A549 (cell line): ENCODE measurements around the gene LRGUK. TPM values are rescaled to one million over a fixed set of nuclear protein-coding genes. Genes with fewer than 3 reads are reported as not detected.

ENCODE experiments used
- ATAC-seq, 2 experiments: fragments of 200-7000 bp in 1 of 2; fragments of >200 bp in 1 of 2; cut with Nextera tagmentation in 1 of 2; cut with Tn5 transposase in 1 of 2; 3 replicates each; pipeline versions ENCODE4 v1.8.0 to v1.9.1; 2018 to 2020; ENCODE audit warnings: mild to moderate bottlenecking in 1 of 2, moderate library complexity in 1 of 2
- CTCF ChIA-PET: fragments of 300-600 bp; sonication (Branson Sonifier 250); formaldehyde crosslinking; extraction: SDS; loops from one replicate; lab custom pipeline; 2021; ENCODE audit warnings: antibody characterized with exemption, inconsistent platforms; lab: Yijun Ruan, JAX
- POLR2A ChIA-PET: fragments of 350-600 bp; formaldehyde crosslinking; extraction: SDS; loops from one replicate; lab custom pipeline; 2021; ENCODE audit warnings: antibody characterized with exemption, inconsistent platforms; lab: Yijun Ruan, JAX
- DNase-seq, 2 experiments: peaks; one replicate each; pipeline versions ENCODE4 v3.0.0 to v3.0.0-alpha.2; 2011 to 2016; ENCODE audit warnings: low read depth in 1 of 2, low spot score in 1 of 2
- FAIRE-seq: peaks from 2 replicates; lab custom pipeline; 2011; peaks lifted over from hg19 to GRCh38; lab: Jason Lieb, UNC
- H3K27ac ChIP-seq, 2 experiments: fragments of >200 bp; sonication (Bioruptor Twin); formaldehyde crosslinking; 3 replicates each; pipeline ENCODE4 v1.5.1; 2016 to 2017
- H3K4me1 ChIP-seq: fragments of >200 bp; sonication (Bioruptor Twin); formaldehyde crosslinking; 3 replicates; pipeline ENCODE4 v1.6.1; 2016
- H3K4me2 ChIP-seq: fragments of >200 bp; sonication (Bioruptor Twin); formaldehyde crosslinking; 3 replicates; pipeline ENCODE4 v1.6.1; 2016
- H3K4me3 ChIP-seq: fragments of >200 bp; sonication (Bioruptor Twin); formaldehyde crosslinking; 3 replicates; pipeline ENCODE4 v1.5.1; 2016
- H3K9me3 ChIP-seq: fragments of >200 bp; sonication (Bioruptor Twin); formaldehyde crosslinking; 3 replicates; pipeline ENCODE4 v1.6.1; 2016
- BHLHE40 ChIP-seq: IDR thresholded peaks from 2 replicates; pipeline ENCODE4 v1.6.1; 2012; ENCODE audit warnings: low read depth, low read length, inconsistent platforms
- CBX2 ChIP-seq: fragments of 200-600 bp; sonication (generic); IDR thresholded peaks from 2 replicates; pipeline ENCODE4 v1.6.1; 2016; ENCODE audit warnings: low read depth, mild to moderate bottlenecking, borderline replicate concordance
- CBX8 ChIP-seq: fragments of 200-600 bp; sonication (generic); IDR thresholded peaks from 2 replicates; pipeline ENCODE4 v1.6.1; 2016
- CEBPB ChIP-seq, 2 experiments: fragments of >200 bp in 1 of 2; sonication (Bioruptor Twin) in 1 of 2; formaldehyde crosslinking in 1 of 2; IDR thresholded peaks; 2 replicates each; pipeline ENCODE4 v1.6.1; 2012 to 2016
- EHF ChIP-seq: fragments of 250-450 bp; sonication (Bioruptor Pico); IDR thresholded peaks from 2 replicates; pipeline ENCODE4 v1.5.0; 2020; ENCODE audit warnings: mild to moderate bottlenecking
- EHMT2 ChIP-seq: fragments of 200-600 bp; sonication (generic); IDR thresholded peaks from 2 replicates; pipeline ENCODE4 v1.6.1; 2016; ENCODE audit warnings: antibody characterized with exemption, low read depth, mild to moderate bottlenecking, moderate library complexity
- EP300 ChIP-seq, 2 experiments: fragments of >200 bp; sonication (Bioruptor Twin); formaldehyde crosslinking; IDR thresholded peaks; 2 replicates in 1 of 2; 3 replicates in 1 of 2; pipeline ENCODE4 v1.6.1; 2016 to 2017
- FOSB ChIP-seq: fragments of 250-450 bp; sonication (Bioruptor Pico); IDR thresholded peaks from 2 replicates; pipeline ENCODE4 v1.5.0; 2020; ENCODE audit warnings: mild to moderate bottlenecking, moderate library complexity
- FOXS1 ChIP-seq: fragments of 250-450 bp; sonication (Bioruptor Pico); IDR thresholded peaks from 2 replicates; pipeline ENCODE4 v1.5.0; 2020; ENCODE audit warnings: mild to moderate bottlenecking, moderate library complexity
- HDAC2 ChIP-seq: fragments of 200-600 bp; sonication (generic); IDR thresholded peaks from 2 replicates; pipeline ENCODE4 v1.6.1; 2016
- HMGXB4 ChIP-seq: fragments of 250-450 bp; sonication (Bioruptor Pico); IDR thresholded peaks from 2 replicates; pipeline ENCODE4 v1.5.0; 2021; ENCODE audit warnings: mild to moderate bottlenecking, moderate library complexity, borderline replicate concordance
- HOXB5 ChIP-seq: fragments of 250-450 bp; sonication (Bioruptor Pico); IDR thresholded peaks from 2 replicates; pipeline ENCODE4 v1.5.0; 2020; ENCODE audit warnings: mild to moderate bottlenecking, moderate library complexity
- JUN ChIP-seq, 2 experiments: fragments of >200 bp; sonication (Bioruptor Twin); formaldehyde crosslinking; IDR thresholded peaks; 2 replicates in 1 of 2; 3 replicates in 1 of 2; pipeline ENCODE4 v1.6.1; 2016 to 2017
- JUNB ChIP-seq: fragments of >200 bp; sonication (Bioruptor Twin); formaldehyde crosslinking; IDR thresholded peaks from 2 replicates; pipeline ENCODE4 v1.6.1; 2016
- KDM1A ChIP-seq: fragments of 200-600 bp; sonication (generic); IDR thresholded peaks from 2 replicates; pipeline ENCODE4 v1.6.1; 2016; ENCODE audit warnings: low read depth, mild to moderate bottlenecking
- KDM5A ChIP-seq: fragments of 200-600 bp; sonication (generic); IDR thresholded peaks from 2 replicates; pipeline ENCODE4 v1.6.1; 2016; ENCODE audit warnings: antibody characterized with exemption, mild to moderate bottlenecking
- MAFK ChIP-seq: fragments of 450-650 bp; IDR thresholded peaks from 2 replicates; pipeline ENCODE4 v1.6.1; 2014; ENCODE audit not compliant: partially characterized antibody
- MYC ChIP-seq: IDR thresholded peaks from 2 replicates; pipeline ENCODE4 v1.6.1; 2012; ENCODE audit warnings: mild to moderate bottlenecking, inconsistent platforms, low read length, improper control_type of control experiment, borderline replicate concordance
- NPAS2 ChIP-seq: fragments of 250-450 bp; sonication (Bioruptor Pico); IDR thresholded peaks from 2 replicates; pipeline ENCODE4 v1.8.0; 2022; ENCODE audit warnings: mild to moderate bottlenecking, moderate library complexity, borderline replicate concordance
- NR3C1 ChIP-seq: fragments of >200 bp; sonication (Bioruptor Twin); formaldehyde crosslinking; IDR thresholded peaks from 3 replicates; pipeline ENCODE4 v1.6.1; 2017
- PBX3 ChIP-seq: IDR thresholded peaks from 2 replicates; pipeline ENCODE4 v1.6.1; 2012
- PHF8 ChIP-seq: fragments of 200-600 bp; sonication (generic); IDR thresholded peaks from 2 replicates; pipeline ENCODE4 v1.6.1; 2016; ENCODE audit warnings: low read depth, mild to moderate bottlenecking, antibody characterized with exemption, moderate library complexity, borderline replicate concordance
- RAD21 ChIP-seq, 2 experiments: fragments of >200 bp in 1 of 2; sonication (Bioruptor Twin) in 1 of 2; formaldehyde crosslinking in 1 of 2; IDR thresholded peaks in 1 of 2; conservative IDR thresholded peaks in 1 of 2; 2 replicates in 1 of 2; 3 replicates in 1 of 2; pipeline ENCODE4 v1.6.1; 2012 to 2018; ENCODE audit warnings: inconsistent platforms in 1 of 2
- RARB ChIP-seq: fragments of 250-450 bp; sonication (Bioruptor Pico); IDR thresholded peaks from 2 replicates; pipeline ENCODE4 v1.8.0; 2021; ENCODE audit warnings: mild to moderate bottlenecking, moderate library complexity
- RCOR1 ChIP-seq: fragments of 150-350 bp; IDR thresholded peaks from 2 replicates; pipeline ENCODE4 v1.6.1; 2014; ENCODE audit warnings: antibody characterized with exemption, low read length, low read depth
- SMC3 ChIP-seq: fragments of >200 bp; sonication (Bioruptor Twin); formaldehyde crosslinking; IDR thresholded peaks from 3 replicates; pipeline ENCODE4 v1.6.1; 2018; ENCODE audit warnings: inconsistent platforms
- SREBF2 ChIP-seq: fragments of 450-650 bp; IDR thresholded peaks from 2 replicates; pipeline ENCODE4 v1.6.1; 2014; ENCODE audit warnings: mild to moderate bottlenecking, moderate library complexity
- ZNF302 ChIP-seq: fragments of 250-450 bp; sonication (Bioruptor Pico); IDR thresholded peaks from 2 replicates; pipeline ENCODE4 v1.9.0; 2021; ENCODE audit warnings: inconsistent platforms, mild to moderate bottlenecking, moderate library complexity
- ZSCAN20 ChIP-seq: fragments of 250-450 bp; sonication (Bioruptor Pico); IDR thresholded peaks from 2 replicates; pipeline ENCODE4 v1.8.0; 2022; ENCODE audit warnings: mild to moderate bottlenecking, moderate library complexity
- WGBS: methylation state at CpG from one replicate; pipeline ENCODE4 v1.1.6; 2017; ENCODE audit errors: missing lambda C conversion rate; 5-methylcytosine and 5-hydroxymethylcytosine counted together
- polyA plus RNA-seq, 4 experiments: library from polyadenylated mRNA; depleted of rRNA in 3 of 4; stranded (reverse); fragments of >200 nt; fragmentation: RNase III in 1 of 4; extraction: RNeasy Plus Mini Kit Qiagen cat#74134 plus additional on column Dnase treatment in 1 of 4; gene quantifications; 2 replicates in 3 of 4; 3 replicates in 1 of 4; pipeline ENCODE4 v1.2.3, GENCODE V29; 2011 to 2017
- TF ChIP-seq, protein P1 (sequence below): fragments of 250-450 bp; sonication (Bioruptor Pico); IDR thresholded peaks from 2 replicates; pipeline ENCODE4 v1.5.0; 2020; ENCODE audit warnings: low read depth, mild to moderate bottlenecking, moderate library complexity
- TF ChIP-seq, protein P2 (sequence below): fragments of 200-600 bp; sonication (generic); IDR thresholded peaks from 2 replicates; pipeline ENCODE4 v1.6.1; 2016; ENCODE audit warnings: antibody characterized with exemption, mild to moderate bottlenecking, moderate library complexity

The LRGUK gene
- polyA plus RNA-seq, 2 of the 4 experiments (the other 2 are of a cell fraction): 0.28 to 0.32 TPM

DNA sequence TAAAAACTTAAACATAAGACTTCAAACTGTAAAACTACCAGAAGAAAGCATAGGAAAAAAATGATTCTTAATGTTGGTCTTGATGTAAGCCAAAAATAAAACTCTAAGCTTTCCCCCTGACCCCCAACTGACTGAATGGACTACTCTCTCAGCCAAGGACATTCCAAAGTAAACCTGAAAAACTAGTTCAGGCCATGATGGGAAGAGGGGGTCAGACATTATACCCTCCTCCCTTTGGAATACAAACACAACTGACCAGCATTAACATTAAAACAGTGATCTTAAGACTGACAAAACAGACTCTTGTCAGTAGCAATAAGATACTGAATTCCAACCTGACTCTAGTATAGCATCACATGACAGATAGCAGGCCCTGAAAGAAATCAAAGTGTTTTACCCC, 13.5 kb upstream of the LRGUK start:
- ATAC-seq: no peak
- H3K4me1 ChIP-seq: no peaks in the 10 kb centered on the region
- POLR2A ChIA-PET: no interaction called here
- peak; percentile 49 for FAIRE-seq
- no peak for DNase-seq
- CTCF ChIA-PET: interaction anchor here (1.1 kb wide), 1 partner anchor 252 kb away, joined by 3 read pairs; no protein-coding TSS in a partner anchor
- H3K9me3 ChIP-seq: no peaks in the 10 kb centered on the region
- no peak overlapping the region for H3K27ac ChIP-seq
- TF ChIP-seq SMC3: no peak
- no peak for TF ChIP-seq RCOR1
- no peak for TF ChIP-seq RARB (CRISPR knock-in tag)
- TF ChIP-seq NPAS2 (CRISPR knock-in tag): no peak
- no peak for TF ChIP-seq JUNB
- no peak for TF ChIP-seq MYC
- TF ChIP-seq EHMT2: no peak
- no peak for TF ChIP-seq EHF (CRISPR knock-in tag)
- TF ChIP-seq HMGXB4 (CRISPR knock-in tag): no peak
- no peak for TF ChIP-seq CBX8
- TF ChIP-seq EP300 (IDR thresholded peaks at IDR 0.05): no peak
- no peak for TF ChIP-seq JUN (IDR thresholded peaks at IDR 0.05)
- no peak for TF ChIP-seq ZSCAN20 (CRISPR knock-in tag)
- TF ChIP-seq PBX3: no peak
- no peak for TF ChIP-seq KDM1A
- TF ChIP-seq CBX2: no peak
- TF ChIP-seq NR3C1: no peak
- no peak overlapping the region for H3K4me3 ChIP-seq
- no peak overlapping the region for H3K4me2 ChIP-seq

- DNase-seq (no peak), ATAC-seq (no peak), FAIRE-seq (no peak)
- no peaks in the 10 kb centered on the region for H3K9me3 ChIP-seq
- no peak overlapping the region for H3K27ac ChIP-seq
- H3K4me2 ChIP-seq: no peak overlapping the region
- CTCF ChIA-PET: no interaction called here
- TF ChIP-seq HOXB5 (CRISPR knock-in tag) (no peak), MAFK (no peak), FOXS1 (CRISPR knock-in tag) (no peak), JUNB (no peak), RAD21 (conservative IDR thresholded peaks at IDR 0.05 in 1 of 2, IDR thresholded peaks at IDR 0.05 in 1 of 2) (no peak), PHF8 (no peak), CBX8 (no peak), BHLHE40 (no peak), FOSB (CRISPR knock-in tag) (no peak), EHMT2 (no peak), KDM5A (no peak), SREBF2 (no peak), ZNF302 (CRISPR knock-in tag) (no peak), CEBPB (IDR thresholded peaks at IDR 0.05) (no peak), CBX2 (no peak), RARB (CRISPR knock-in tag) (no peak), HDAC2 (no peak)
- TF ChIP-seq, protein P1, sequence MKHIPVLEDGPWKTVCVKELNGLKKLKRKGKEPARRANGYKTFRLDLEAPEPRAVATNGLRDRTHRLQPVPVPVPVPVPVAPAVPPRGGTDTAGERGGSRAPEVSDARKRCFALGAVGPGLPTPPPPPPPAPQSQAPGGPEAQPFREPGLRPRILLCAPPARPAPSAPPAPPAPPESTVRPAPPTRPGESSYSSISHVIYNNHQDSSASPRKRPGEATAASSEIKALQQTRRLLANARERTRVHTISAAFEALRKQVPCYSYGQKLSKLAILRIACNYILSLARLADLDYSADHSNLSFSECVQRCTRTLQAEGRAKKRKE (CRISPR knock-in tag): no peak
- TF ChIP-seq, protein P2, sequence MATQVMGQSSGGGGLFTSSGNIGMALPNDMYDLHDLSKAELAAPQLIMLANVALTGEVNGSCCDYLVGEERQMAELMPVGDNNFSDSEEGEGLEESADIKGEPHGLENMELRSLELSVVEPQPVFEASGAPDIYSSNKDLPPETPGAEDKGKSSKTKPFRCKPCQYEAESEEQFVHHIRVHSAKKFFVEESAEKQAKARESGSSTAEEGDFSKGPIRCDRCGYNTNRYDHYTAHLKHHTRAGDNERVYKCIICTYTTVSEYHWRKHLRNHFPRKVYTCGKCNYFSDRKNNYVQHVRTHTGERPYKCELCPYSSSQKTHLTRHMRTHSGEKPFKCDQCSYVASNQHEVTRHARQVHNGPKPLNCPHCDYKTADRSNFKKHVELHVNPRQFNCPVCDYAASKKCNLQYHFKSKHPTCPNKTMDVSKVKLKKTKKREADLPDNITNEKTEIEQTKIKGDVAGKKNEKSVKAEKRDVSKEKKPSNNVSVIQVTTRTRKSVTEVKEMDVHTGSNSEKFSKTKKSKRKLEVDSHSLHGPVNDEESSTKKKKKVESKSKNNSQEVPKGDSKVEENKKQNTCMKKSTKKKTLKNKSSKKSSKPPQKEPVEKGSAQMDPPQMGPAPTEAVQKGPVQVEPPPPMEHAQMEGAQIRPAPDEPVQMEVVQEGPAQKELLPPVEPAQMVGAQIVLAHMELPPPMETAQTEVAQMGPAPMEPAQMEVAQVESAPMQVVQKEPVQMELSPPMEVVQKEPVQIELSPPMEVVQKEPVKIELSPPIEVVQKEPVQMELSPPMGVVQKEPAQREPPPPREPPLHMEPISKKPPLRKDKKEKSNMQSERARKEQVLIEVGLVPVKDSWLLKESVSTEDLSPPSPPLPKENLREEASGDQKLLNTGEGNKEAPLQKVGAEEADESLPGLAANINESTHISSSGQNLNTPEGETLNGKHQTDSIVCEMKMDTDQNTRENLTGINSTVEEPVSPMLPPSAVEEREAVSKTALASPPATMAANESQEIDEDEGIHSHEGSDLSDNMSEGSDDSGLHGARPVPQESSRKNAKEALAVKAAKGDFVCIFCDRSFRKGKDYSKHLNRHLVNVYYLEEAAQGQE: no peak
- WGBS: 57% methylated on average over 4 of the region's 4 CpGs
- H3K4me3 ChIP-seq: no peak overlapping the region
- H3K4me1 ChIP-seq: no peaks in the 10 kb centered on the region
- POLR2A ChIA-PET: no interaction called here
These were observed 12.1 kb upstream of the LRGUK start for GRCh38 chr7:134114992-134115391.
